Uterus (tissue), 4 donors: ENCODE measurements around the gene SPINT3. TPM values are rescaled to one million over a fixed set of nuclear protein-coding genes. Genes with fewer than 3 reads are reported as not detected.

Source experiments
- DNase-seq, 2 donors: peaks; one replicate each; pipeline ENCODE4 v3.0.0-alpha.2; 2019 to 2020
- H3K27ac ChIP-seq, 2 donors: fragments of 200-600 bp; sonication (generic); 1 replicate in 1 of 2; 2 replicates in 1 of 2; pipeline ENCODE4 v1.5.1; 2016 to 2018
- H3K27me3 ChIP-seq, 2 donors: fragments of 200-600 bp; sonication (generic); one replicate each; pipeline ENCODE4 v1.5.1; 2018 to 2019; ENCODE audit warnings: control low read depth in 1 of 2
- H3K36me3 ChIP-seq, 2 donors: fragments of 200-600 bp; sonication (generic); one replicate each; pipeline ENCODE4 v1.5.1; 2019; ENCODE audit warnings: control low read depth in 1 of 2
- H3K4me1 ChIP-seq, 2 donors: fragments of 200-600 bp; sonication (generic); one replicate each; pipeline ENCODE4 v1.5.1; 2018 to 2019; ENCODE audit warnings: control low read depth in 1 of 2
- H3K4me3 ChIP-seq, 2 donors: fragments of 200-600 bp; sonication (generic); 1 replicate in 1 of 2; 2 replicates in 1 of 2; pipeline ENCODE4 v1.5.1; 2018 to 2019; ENCODE audit warnings: mild to moderate bottlenecking in 1 of 2
- H3K9me3 ChIP-seq, 2 donors: fragments of 200-600 bp; sonication (generic); one replicate each; pipeline ENCODE4 v1.5.1; 2019; ENCODE audit warnings: control low read depth in 1 of 2
- POLR2A ChIP-seq, 2 donors: fragments of 450-650 bp; IDR thresholded peaks; one replicate each; pipeline ENCODE4 v1.6.1; 2016; ENCODE audit warnings: antibody characterized with exemption in 2 of 2, mild to moderate bottlenecking in 1 of 2, moderate library complexity in 1 of 2
- intact Hi-C: fragments of 100-400 bp; cut with DNase I; formaldehyde crosslinking; loops from one replicate; pipeline ENCODE4 v1.15.1; 2023; ENCODE audit warnings: low total_unique reads
- total RNA-seq, 4 donors: library from RNA; depleted of rRNA in 3 of 4; stranded (reverse); fragments of >200 nt in 3 of 4; gene quantifications; one replicate each; pipeline versions ENCODE4 v1.1.0 to v1.2.4, GENCODE V29; 2014 to 2023
- TF ChIP-seq, protein P1 (sequence below), 4 experiments: fragments of 200-600 bp in 2 of 4; fragments of 450-650 bp in 2 of 4; sonication (generic) in 2 of 4; IDR thresholded peaks; one replicate each; pipeline ENCODE4 v1.5.1; 2016 to 2019; ENCODE audit warnings: antibody characterized with exemption in 4 of 4, mild to moderate bottlenecking in 2 of 4, moderate library complexity in 1 of 4
- donor health status: DM: yes; HTN: yes; CAD: no.

SPINT3 gene
- not detected for total RNA-seq

GRCh38 chr20:45515147-45515913, at the start of gene SPINT3:
Gene SPINT3, minus strand, starts transcription at chr20:45515622. Its CDS starts 14 bp downstream, at chr20:45515608.
- Histone ChIP-seq H3K4me1 (no peaks in the 10 kb centered on the region), H3K27ac (no peak within 1 kb of the TSS), H3K36me3 (no peaks in the 10 kb centered on the region), H3K9me3 (no peaks in the 10 kb centered on the region), H3K27me3 (no peaks in the 10 kb centered on the region), H3K4me3 (no peak within 1 kb of the TSS)
- no peak for TF ChIP-seq POLR2A (IDR thresholded peaks at IDR 0.05)
- TF ChIP-seq, protein P1, sequence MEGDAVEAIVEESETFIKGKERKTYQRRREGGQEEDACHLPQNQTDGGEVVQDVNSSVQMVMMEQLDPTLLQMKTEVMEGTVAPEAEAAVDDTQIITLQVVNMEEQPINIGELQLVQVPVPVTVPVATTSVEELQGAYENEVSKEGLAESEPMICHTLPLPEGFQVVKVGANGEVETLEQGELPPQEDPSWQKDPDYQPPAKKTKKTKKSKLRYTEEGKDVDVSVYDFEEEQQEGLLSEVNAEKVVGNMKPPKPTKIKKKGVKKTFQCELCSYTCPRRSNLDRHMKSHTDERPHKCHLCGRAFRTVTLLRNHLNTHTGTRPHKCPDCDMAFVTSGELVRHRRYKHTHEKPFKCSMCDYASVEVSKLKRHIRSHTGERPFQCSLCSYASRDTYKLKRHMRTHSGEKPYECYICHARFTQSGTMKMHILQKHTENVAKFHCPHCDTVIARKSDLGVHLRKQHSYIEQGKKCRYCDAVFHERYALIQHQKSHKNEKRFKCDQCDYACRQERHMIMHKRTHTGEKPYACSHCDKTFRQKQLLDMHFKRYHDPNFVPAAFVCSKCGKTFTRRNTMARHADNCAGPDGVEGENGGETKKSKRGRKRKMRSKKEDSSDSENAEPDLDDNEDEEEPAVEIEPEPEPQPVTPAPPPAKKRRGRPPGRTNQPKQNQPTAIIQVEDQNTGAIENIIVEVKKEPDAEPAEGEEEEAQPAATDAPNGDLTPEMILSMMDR (IDR thresholded peaks at IDR 0.05): no peak
- DNase-seq: no peak
- intact Hi-C loops: no loop called here

GRCh38 chr20:45564760-45565276, 49.4 kb upstream of the SPINT3 start:
- H3K9me3 ChIP-seq: no peaks in the 10 kb centered on the region
- H3K4me3 ChIP-seq: no peak overlapping the region
- intact Hi-C loops: no loop called here
- H3K27me3 ChIP-seq: no peaks in the 10 kb centered on the region
- TF ChIP-seq, protein P1 (IDR thresholded peaks at IDR 0.05): no peak
- no peak for TF ChIP-seq POLR2A (IDR thresholded peaks at IDR 0.05)
- no peak for DNase-seq
- no peak overlapping the region for H3K27ac ChIP-seq
- no peaks in the 10 kb centered on the region for H3K36me3 ChIP-seq
- H3K4me1 ChIP-seq: no peaks in the 10 kb centered on the region

GRCh38 chr20:45555198-45555597, 39.8 kb upstream of the SPINT3 start:
- intact Hi-C loops: no loop called here
- Histone ChIP-seq H3K36me3 (no peaks in the 10 kb centered on the region), H3K4me1 (no peaks in the 10 kb centered on the region), H3K27ac (no peak overlapping the region), H3K4me3 (no peak overlapping the region), H3K27me3 (no peaks in the 10 kb centered on the region), H3K9me3 (no peaks in the 10 kb centered on the region)
- no peak for TF ChIP-seq POLR2A (IDR thresholded peaks at IDR 0.05)
- TF ChIP-seq, protein P1 (IDR thresholded peaks at IDR 0.05): no peak
- no peak for DNase-seq

DNA sequence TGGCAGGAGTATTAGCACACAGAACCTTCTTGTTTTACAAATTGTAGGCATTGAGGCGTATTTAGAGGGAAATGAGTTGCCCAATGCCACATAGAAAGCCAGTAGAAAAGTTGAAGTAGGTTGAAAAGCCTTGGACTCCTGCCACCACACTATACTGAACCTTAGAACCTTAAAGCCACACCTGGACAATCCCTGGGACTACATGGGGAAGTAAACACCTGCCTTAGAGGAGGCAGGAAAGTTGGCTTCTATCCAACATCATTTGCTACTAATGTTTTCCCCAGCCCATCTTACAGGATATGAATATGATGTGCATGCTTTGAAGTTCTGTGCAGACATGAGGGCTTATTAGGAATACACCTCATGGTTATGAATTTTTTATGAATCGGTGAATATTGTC, 37.0 kb upstream of the SPINT3 start:
- H3K4me1 ChIP-seq: no peaks in the 10 kb centered on the region
- no peaks in the 10 kb centered on the region for H3K36me3 ChIP-seq
- TF ChIP-seq, protein P1 (IDR thresholded peaks at IDR 0.05): no peak
- no peak for TF ChIP-seq POLR2A (IDR thresholded peaks at IDR 0.05)
- intact Hi-C loops: no loop called here
- no peak overlapping the region for H3K4me3 ChIP-seq
- H3K9me3 ChIP-seq: no peaks in the 10 kb centered on the region
- no peak for DNase-seq
- H3K27ac ChIP-seq: no peak overlapping the region
- H3K27me3 ChIP-seq: no peaks in the 10 kb centered on the region

DNA sequence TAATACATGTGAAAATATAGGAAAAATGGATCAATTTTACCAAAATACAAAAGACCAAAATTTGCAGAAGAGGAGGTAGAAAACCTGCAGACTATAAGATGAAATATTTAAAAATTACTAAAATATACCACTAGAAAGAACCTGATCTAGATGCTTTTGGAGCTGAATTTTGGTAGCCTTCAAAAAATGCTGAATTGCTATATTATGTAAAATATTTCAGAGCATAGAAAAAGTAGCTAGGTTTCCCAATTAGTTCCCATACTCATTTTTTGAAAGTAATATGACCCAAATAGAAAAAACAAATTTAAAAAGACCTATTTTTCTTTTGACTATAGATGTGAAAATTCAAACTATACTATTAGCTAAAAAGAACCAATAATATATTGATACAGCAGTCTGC, 35.3 kb upstream of the SPINT3 start:
- Histone ChIP-seq H3K27me3 (no peaks in the 10 kb centered on the region), H3K36me3 (no peaks in the 10 kb centered on the region)

More for the DNA sequence above, 35.3 kb upstream of the SPINT3 start:
- H3K4me3 ChIP-seq: no peak overlapping the region
- no peak for TF ChIP-seq POLR2A (IDR thresholded peaks at IDR 0.05)
- TF ChIP-seq, protein P1 (IDR thresholded peaks at IDR 0.05): no peak
- H3K27ac ChIP-seq: no peak overlapping the region
- no peaks in the 10 kb centered on the region for H3K4me1 ChIP-seq
- intact Hi-C loops: no loop called here
- H3K9me3 ChIP-seq: no peaks in the 10 kb centered on the region
- DNase-seq: no peak
